A549 (cell line): ENCODE results near the gene PBRM1. TPM values are rescaled to one million over a fixed set of nuclear protein-coding genes. Genes with fewer than 3 reads are reported as not detected.

Experiments
- ATAC-seq, 2 experiments: fragments of 200-7000 bp in 1 of 2; fragments of >200 bp in 1 of 2; cut with Nextera tagmentation in 1 of 2; cut with Tn5 transposase in 1 of 2; 3 replicates each; pipeline versions ENCODE4 v1.8.0 to v1.9.1; 2018 to 2020; ENCODE audit warnings: mild to moderate bottlenecking in 1 of 2, moderate library complexity in 1 of 2
- CTCF ChIA-PET: fragments of 300-600 bp; sonication (Branson Sonifier 250); formaldehyde crosslinking; extraction: SDS; loops from one replicate; lab custom pipeline; 2021; ENCODE audit warnings: antibody characterized with exemption, inconsistent platforms; lab: Yijun Ruan, JAX
- POLR2A ChIA-PET: fragments of 350-600 bp; formaldehyde crosslinking; extraction: SDS; loops from one replicate; lab custom pipeline; 2021; ENCODE audit warnings: antibody characterized with exemption, inconsistent platforms; lab: Yijun Ruan, JAX
- DNase-seq, 2 experiments: peaks; one replicate each; pipeline versions ENCODE4 v3.0.0 to v3.0.0-alpha.2; 2011 to 2016; ENCODE audit warnings: low read depth in 1 of 2, low spot score in 1 of 2
- FAIRE-seq: peaks from 2 replicates; lab custom pipeline; 2011; peaks lifted over from hg19 to GRCh38; lab: Jason Lieb, UNC
- H3K27ac ChIP-seq, 2 experiments: fragments of >200 bp; sonication (Bioruptor Twin); formaldehyde crosslinking; 3 replicates each; pipeline ENCODE4 v1.5.1; 2016 to 2017
- H3K4me1 ChIP-seq: fragments of >200 bp; sonication (Bioruptor Twin); formaldehyde crosslinking; 3 replicates; pipeline ENCODE4 v1.6.1; 2016
- H3K4me2 ChIP-seq: fragments of >200 bp; sonication (Bioruptor Twin); formaldehyde crosslinking; 3 replicates; pipeline ENCODE4 v1.6.1; 2016
- H3K4me3 ChIP-seq: fragments of >200 bp; sonication (Bioruptor Twin); formaldehyde crosslinking; 3 replicates; pipeline ENCODE4 v1.5.1; 2016
- H3K9me3 ChIP-seq: fragments of >200 bp; sonication (Bioruptor Twin); formaldehyde crosslinking; 3 replicates; pipeline ENCODE4 v1.6.1; 2016
- CHD4 ChIP-seq: fragments of 200-600 bp; sonication (generic); IDR thresholded peaks from 2 replicates; pipeline ENCODE4 v1.6.1; 2016; ENCODE audit warnings: antibody characterized with exemption, mild to moderate bottlenecking, borderline replicate concordance
- E2F6 ChIP-seq: IDR thresholded peaks from 2 replicates; pipeline ENCODE4 v1.6.1; 2012; ENCODE audit warnings: low read depth, borderline replicate concordance
- EHF ChIP-seq: fragments of 250-450 bp; sonication (Bioruptor Pico); IDR thresholded peaks from 2 replicates; pipeline ENCODE4 v1.5.0; 2020; ENCODE audit warnings: mild to moderate bottlenecking
- ELK1 ChIP-seq: fragments of 150-350 bp; IDR thresholded peaks from 2 replicates; pipeline ENCODE4 v1.6.1; 2014; ENCODE audit warnings: low read depth, mild to moderate bottlenecking, low read length
- FOSB ChIP-seq: fragments of 250-450 bp; sonication (Bioruptor Pico); IDR thresholded peaks from 2 replicates; pipeline ENCODE4 v1.5.0; 2020; ENCODE audit warnings: mild to moderate bottlenecking, moderate library complexity
- FOSL2 ChIP-seq, 2 experiments: fragments of 450-650 bp in 1 of 2; fragments of >200 bp in 1 of 2; sonication (Bioruptor Twin) in 1 of 2; formaldehyde crosslinking; IDR thresholded peaks; 2 replicates each; pipeline versions ENCODE4 v1.5.0 to v1.6.1; 2016 to 2020; ENCODE audit warnings: mild to moderate bottlenecking in 1 of 2, moderate library complexity in 1 of 2
- GATA3 ChIP-seq: IDR thresholded peaks from 2 replicates; pipeline ENCODE4 v1.6.1; 2012; ENCODE audit warnings: borderline replicate concordance
- HEYL ChIP-seq: fragments of 250-450 bp; sonication (Bioruptor Pico); IDR thresholded peaks from 2 replicates; pipeline ENCODE4 v1.8.0; 2021; ENCODE audit warnings: mild to moderate bottlenecking, moderate library complexity
- NFE2L2 ChIP-seq: fragments of 150-350 bp; conservative IDR thresholded peaks from 2 replicates; pipeline ENCODE4 v1.6.1; 2014; ENCODE audit warnings: low read length
- NPAS2 ChIP-seq: fragments of 250-450 bp; sonication (Bioruptor Pico); IDR thresholded peaks from 2 replicates; pipeline ENCODE4 v1.8.0; 2022; ENCODE audit warnings: mild to moderate bottlenecking, moderate library complexity, borderline replicate concordance
- NR3C1 ChIP-seq: fragments of >200 bp; sonication (Bioruptor Twin); formaldehyde crosslinking; IDR thresholded peaks from 3 replicates; pipeline ENCODE4 v1.6.1; 2017
- PBX3 ChIP-seq: IDR thresholded peaks from 2 replicates; pipeline ENCODE4 v1.6.1; 2012
- RAD21 ChIP-seq, 2 experiments: fragments of >200 bp in 1 of 2; sonication (Bioruptor Twin) in 1 of 2; formaldehyde crosslinking in 1 of 2; IDR thresholded peaks in 1 of 2; conservative IDR thresholded peaks in 1 of 2; 2 replicates in 1 of 2; 3 replicates in 1 of 2; pipeline ENCODE4 v1.6.1; 2012 to 2018; ENCODE audit warnings: inconsistent platforms in 1 of 2
- RARB ChIP-seq: fragments of 250-450 bp; sonication (Bioruptor Pico); IDR thresholded peaks from 2 replicates; pipeline ENCODE4 v1.8.0; 2021; ENCODE audit warnings: mild to moderate bottlenecking, moderate library complexity
- REST ChIP-seq: fragments of 200-600 bp; sonication (generic); IDR thresholded peaks from 2 replicates; pipeline ENCODE4 v1.6.1; 2016; ENCODE audit warnings: antibody characterized with exemption, mild to moderate bottlenecking, moderate library complexity
- TFCP2L1 ChIP-seq: fragments of 250-450 bp; sonication (Bioruptor Pico); IDR thresholded peaks from 2 replicates; pipeline ENCODE4 v1.5.0; 2021; ENCODE audit warnings: mild to moderate bottlenecking
- WGBS: methylation state at CpG from one replicate; pipeline ENCODE4 v1.1.6; 2017; ENCODE audit errors: missing lambda C conversion rate; 5-methylcytosine and 5-hydroxymethylcytosine counted together
- polyA plus RNA-seq, 4 experiments: library from polyadenylated mRNA; depleted of rRNA in 3 of 4; stranded (reverse); fragments of >200 nt; fragmentation: RNase III in 1 of 4; extraction: RNeasy Plus Mini Kit Qiagen cat#74134 plus additional on column Dnase treatment in 1 of 4; gene quantifications; 2 replicates in 3 of 4; 3 replicates in 1 of 4; pipeline ENCODE4 v1.2.3, GENCODE V29; 2011 to 2017

PBRM1 gene
- polyA plus RNA-seq, 2 of the 4 experiments (the other 2 are of a cell fraction), result 15.0 to 21.6 TPM

GRCh38 chr3:52615166-52615565 is 70.5 kb downstream of the PBRM1 start:
- Histone ChIP-seq H3K4me1 (no peaks in the 10 kb centered on the region), H3K4me3 (no peak overlapping the region)
- TF ChIP-seq CHD4 (no peak), REST (no peak), EHF (CRISPR knock-in tag) (no peak), HEYL (no peak), NFE2L2 (no peak)
- TF ChIP-seq, all 56 proteins: peak for 0
- CTCF ChIA-PET, result no interaction called here
- ATAC-seq (no peak), DNase-seq (no peak), FAIRE-seq (no peak)
- POLR2A ChIA-PET, result no interaction called here
- Histone ChIP-seq H3K4me2 (no peak overlapping the region), H3K9me3 (no peaks in the 10 kb centered on the region), H3K27ac (no peak overlapping the region)

GRCh38 chr3:52614689-52615088 is 71.0 kb downstream of the PBRM1 start:
- no peak for DNase-seq
- no peak for FAIRE-seq
- H3K4me2 ChIP-seq, result no peak overlapping the region
- no peak overlapping the region for H3K27ac ChIP-seq
- POLR2A ChIA-PET, result no interaction called here
- CTCF ChIA-PET, result no interaction called here
- H3K9me3 ChIP-seq, result no peaks in the 10 kb centered on the region
- whole genome bisulfite sequencing, result 88% methylated on average over 3 of the region's 3 CpGs
- peaks cover under 1% of the 10 kb centered on the region; the same call in 1 of the 3 replicates for H3K4me1 ChIP-seq
- no peak for ATAC-seq
- H3K4me3 ChIP-seq, result no peak overlapping the region
- TF ChIP-seq E2F6, result no peak
- TF ChIP-seq RARB (CRISPR knock-in tag), result no peak
- TF ChIP-seq FOSB (CRISPR knock-in tag), result no peak
- TF ChIP-seq PBX3, result no peak
- no peak for TF ChIP-seq GATA3
- no peak for TF ChIP-seq ELK1
- TF ChIP-seq REST, result no peak

GRCh38 chr3:52609316-52609815 is 76.3 kb downstream of the PBRM1 start:
- TF ChIP-seq RAD21 (conservative IDR thresholded peaks at IDR 0.05 in 1 of 2, IDR thresholded peaks at IDR 0.05 in 1 of 2) (no peak), NR3C1 (no peak), EHF (CRISPR knock-in tag) (no peak), FOSL2 (IDR thresholded peaks at IDR 0.05) (no peak), FOSL2 (CRISPR knock-in tag; IDR thresholded peaks at IDR 0.05) (0 out of 2 replicates have a peak, but pooled peaks have one; percentile 29), NPAS2 (no peak), TFCP2L1 (CRISPR knock-in tag) (no peak)
- Histone ChIP-seq H3K27ac (no peak overlapping the region), H3K4me2 (no peak overlapping the region), H3K9me3 (no peaks in the 10 kb centered on the region), H3K4me3 (no peak overlapping the region), H3K4me1 (peaks cover 37% of the 10 kb centered on the region)
- DNase-seq (no peak), FAIRE-seq (no peak), ATAC-seq (no peak)
- 87% methylated on average over 8 of the region's 8 CpGs for WGBS
- CTCF ChIA-PET, result interaction anchor here (0.6 kb wide), 1 partner anchor 29 kb away, joined by 3 read pairs; no protein-coding TSS in a partner anchor
- POLR2A ChIA-PET, result no interaction called here
